ENCODE results near the gene SEMA5B.

SEMA5B gene

DNA sequence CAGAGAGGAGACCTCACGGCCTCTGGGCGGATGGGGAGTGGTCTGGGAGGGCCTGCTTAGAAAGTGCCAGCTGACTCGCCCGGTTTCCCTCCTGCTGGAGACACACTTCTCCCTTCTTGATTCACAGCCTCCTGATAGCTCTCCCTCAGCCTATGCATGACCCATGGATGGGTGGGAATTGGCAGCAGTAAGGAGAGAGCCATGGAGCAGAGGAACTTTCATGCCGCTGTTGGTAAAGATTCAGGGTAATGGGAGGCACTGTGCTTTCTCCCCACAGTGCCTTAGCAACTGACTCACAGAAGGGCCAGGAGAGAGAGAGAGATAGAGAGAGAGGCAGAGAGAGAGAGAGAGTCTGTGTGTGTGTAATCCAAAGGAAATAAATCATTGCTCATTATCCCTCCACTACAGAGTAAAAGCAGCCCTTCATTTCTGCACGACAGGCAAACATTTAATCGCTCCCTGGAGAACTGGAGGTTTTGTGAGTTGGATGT is 82.8 kb downstream of the SEMA5B start:
- DNase-seq (ENCODE audit: low read depth in 3 of 3) = no peak

DNA sequence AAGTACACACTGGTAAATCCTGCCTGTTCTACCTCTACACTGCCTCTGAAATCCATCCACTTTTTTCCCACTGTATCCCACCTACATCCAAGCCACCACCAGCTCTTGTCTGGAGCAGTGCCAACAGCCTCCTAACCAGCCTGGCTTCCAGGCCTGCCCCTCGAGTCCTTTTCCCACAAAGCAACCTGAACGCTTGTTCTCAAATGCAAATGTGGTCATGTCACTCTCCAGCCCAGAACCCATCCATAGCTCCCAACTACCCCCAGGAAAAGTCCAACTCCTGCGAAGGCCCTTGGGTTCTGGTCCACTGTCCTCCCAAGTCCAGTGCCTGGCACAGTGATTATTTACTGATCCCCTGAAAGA is 83.8 kb downstream of the SEMA5B start:
- no peak for DNase-seq (ENCODE audit: low read depth in 3 of 3)

DNA sequence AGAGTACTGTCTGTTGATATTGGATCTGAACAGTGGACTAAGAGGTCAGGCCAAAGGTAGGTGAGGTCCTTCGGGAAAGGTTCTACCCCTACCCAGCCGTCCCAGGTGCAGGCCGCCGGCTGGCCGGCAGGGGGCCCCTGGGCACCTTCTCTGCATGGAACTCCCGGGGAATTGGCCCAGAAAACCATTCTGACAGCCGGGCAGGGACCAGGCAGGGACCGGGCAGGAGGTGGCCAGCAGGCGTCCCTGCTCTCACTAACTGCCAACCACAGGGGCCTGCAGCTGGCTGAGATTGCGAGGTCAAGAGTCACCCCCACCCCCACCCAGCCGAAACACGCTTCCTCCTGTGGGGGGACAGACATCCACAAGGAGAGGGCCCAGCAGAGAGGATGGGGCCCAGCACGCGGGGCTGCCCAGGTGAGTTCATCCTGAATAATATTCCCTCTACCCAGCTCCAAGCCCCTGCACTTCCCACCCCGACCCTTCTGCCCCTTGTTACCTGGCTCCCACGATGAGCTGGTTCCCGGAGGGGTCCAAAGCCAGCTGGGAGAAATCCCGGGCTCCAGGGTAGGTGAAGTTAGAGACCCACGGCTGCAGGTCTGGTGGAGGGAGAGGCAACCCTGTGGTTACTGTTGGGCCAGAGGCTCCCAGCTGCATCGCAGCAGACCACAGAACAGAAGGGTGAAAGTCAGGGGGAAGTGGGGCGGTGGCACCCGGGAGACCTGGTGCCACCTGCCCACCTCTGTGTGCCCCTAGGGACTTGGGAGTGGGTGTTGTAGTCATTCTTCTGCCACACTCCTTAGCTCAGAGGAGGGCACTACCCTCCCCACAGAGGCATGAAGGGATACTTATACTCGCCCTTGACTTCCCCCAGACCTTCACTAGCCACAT is 84.4 kb downstream of the SEMA5B start:
- DNase-seq (ENCODE audit: low read depth in 3 of 3) = peak in 1 of 3 experiments; percentile 50

DNA sequence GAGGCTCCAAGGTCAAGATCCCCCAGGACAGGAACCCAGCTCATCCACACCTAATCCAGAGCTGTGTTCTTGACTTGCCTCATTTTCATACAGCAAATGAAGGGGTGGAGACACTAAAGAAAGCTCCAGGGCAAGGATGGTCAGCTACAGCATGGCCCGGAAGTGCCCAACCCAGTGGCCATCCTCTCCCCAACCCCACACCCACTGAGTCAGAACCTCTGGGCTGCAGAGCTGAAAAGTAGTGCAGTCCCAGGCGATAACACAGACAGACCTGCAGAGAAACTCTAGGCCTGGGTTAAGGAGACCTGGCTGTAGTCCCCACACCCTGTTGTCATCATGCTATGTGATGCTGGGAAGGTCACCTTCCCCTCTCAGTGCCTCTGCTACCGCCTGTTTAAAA is 85.3 kb downstream of the SEMA5B start:
- no peak for DNase-seq (ENCODE audit: low read depth in 3 of 3)

DNA sequence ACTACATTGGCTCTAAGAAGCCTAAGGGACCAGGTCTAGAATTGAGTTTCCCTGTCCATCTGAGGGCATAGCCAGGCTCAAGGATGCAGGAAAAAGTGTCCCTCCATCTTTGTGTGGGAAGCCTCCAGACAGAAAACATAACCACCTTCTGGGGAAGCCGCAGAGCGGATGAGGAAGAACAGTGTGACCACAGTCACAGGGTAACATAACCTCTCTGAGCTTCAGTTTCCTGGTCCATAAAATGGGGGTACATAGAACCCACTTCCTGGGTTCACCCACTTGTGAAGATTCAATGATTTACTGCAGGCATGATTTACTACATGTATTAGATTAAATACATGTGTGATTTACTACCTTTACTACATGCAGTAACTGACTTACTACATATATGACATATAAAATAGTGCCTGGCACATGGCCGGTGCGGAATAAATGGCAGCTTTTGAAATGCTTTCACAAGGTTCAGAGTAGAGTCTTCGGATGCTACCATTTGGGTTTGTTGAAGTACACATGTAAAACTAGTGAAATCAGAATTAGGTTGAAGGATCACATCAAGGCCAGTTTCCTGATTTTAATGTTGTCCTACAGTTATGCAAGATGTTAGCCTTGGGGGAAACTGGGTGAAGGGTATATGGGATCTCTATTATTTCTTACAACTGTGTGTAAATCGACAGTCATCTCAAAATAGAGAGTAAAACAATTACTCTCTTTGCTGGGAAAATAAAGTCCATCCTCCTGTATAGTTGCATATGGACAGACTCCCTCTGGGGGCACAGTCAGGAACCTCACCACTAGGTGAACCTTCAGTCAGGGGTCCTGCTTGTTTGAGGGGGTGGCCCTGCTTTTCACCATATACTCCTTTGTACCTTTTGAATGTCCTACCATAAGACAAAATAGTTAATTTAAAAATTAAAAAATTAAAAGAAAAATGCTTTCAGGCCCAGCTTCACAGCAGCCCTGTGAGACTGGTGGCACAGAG is 86.0 kb downstream of the SEMA5B start:
- no peak for DNase-seq (ENCODE audit: low read depth in 3 of 3)

DNA sequence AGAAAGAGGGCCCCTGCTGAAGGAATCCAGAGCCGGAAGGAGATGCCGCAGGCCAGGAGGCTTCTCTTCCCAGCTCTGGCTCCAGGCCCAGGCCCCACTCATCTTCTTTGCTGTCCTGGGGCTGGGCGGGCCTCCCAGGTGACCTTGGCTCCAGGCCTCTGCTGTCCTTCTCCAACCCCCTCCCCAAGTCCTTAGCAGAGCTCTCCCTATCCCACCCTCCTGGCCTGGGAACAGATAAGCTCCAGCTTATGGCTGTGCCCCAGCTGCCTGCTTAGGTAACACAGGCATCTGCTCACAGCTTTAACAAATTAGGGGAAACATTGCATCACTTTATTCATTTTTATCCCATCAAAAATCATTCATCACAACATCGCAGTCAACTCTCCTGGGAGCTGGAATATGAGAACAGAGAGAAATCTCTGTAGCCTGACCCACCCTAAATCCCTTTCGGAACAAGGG is 86.9 kb downstream of the SEMA5B start:
- no peak for DNase-seq (ENCODE audit: low read depth in 3 of 3)

DNA sequence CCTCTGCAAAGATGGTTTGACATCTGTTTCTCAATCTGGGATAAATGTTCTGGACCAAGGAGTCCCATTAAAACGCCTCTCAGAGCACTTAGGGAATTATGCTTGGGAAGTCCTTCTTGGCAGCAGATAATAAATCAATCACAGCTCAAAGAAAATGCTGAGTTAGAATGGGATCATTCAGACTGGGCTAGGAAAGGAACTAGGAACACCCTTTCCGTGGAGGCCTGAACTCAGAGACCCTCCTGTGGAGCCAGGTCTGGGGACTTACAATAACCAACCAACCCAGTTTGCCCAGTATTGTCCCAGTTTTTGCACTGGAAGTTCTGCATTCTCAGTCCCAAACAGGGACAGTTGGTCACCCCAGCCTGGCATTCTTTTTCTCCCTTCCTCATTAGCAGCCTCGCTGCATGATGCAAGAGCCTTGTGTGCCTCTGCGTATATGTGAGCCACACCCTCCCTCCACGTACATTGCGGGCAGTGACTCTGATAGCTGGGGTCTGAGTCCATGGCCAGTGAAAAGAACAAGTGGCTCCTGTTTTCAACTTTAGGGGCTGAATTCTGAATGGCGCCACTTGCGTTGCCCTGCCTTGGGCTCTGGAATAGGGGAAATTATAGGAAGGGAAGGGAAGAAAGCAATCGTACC is 88.7 kb downstream of the SEMA5B start:
- no peak for DNase-seq (ENCODE audit: low read depth in 3 of 3)

DNA sequence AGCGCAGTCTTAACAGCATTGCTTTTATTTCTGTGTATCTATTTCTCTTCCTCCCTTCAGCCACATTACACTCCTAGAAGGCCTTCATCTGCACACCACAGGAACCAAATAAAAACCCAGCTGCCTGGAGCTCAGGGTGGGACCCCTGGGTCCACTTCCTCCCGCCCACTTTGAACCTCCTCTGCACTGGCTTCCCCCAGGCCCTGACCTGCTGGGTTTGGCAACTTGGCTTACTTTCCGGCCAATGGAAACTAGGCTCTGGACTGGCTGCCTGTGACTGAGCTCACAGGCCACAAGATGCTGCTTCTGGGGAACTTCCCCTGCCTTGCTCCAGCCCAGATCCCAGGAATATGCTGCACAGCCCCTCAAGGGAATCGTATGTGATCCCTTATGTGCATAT is 89.8 kb downstream of the SEMA5B start:
- DNase-seq (ENCODE audit: low read depth in 3 of 3) = no peak

DNA sequence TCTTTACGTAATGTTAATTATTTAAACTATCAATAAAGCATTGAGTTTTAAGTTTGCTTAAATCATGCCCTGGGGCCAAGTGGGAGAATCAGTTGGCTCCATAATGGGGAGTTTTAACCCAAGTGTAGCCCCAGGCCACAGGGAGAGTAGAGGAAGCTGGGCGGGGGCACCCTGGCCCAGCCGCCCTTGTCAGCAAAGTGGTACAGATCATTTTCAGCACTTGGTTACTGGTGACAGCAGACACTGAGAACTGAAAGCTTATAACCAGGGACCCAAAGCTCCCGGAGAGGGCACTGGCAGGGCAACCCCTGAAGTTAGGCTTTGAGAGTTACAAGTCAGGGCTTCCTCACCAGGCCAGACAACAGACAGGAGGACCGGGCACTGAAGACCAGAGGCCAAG is 90.6 kb downstream of the SEMA5B start:
- no peak for DNase-seq (ENCODE audit: low read depth in 3 of 3)

DNA sequence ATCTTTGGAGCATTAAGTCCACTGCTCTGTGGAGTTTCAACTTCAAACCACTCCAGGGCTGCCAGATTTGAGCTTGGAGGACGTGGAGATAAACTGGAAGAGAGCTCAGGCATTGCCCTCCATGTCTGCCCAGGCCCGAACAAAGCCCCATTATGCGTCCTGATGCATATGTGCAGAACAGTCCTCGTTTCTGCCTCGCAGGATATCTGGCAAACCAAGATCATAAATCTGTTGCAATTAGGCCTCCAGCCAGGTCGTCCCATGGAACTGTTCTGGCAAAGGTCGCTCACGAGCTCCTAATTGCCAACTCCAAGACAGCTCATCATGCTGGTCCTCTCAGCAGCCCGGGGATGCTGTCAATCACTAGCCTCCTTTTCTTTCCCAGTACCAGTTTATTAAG is 91.2 kb downstream of the SEMA5B start:
- no peak for DNase-seq (ENCODE audit: low read depth in 3 of 3)

DNA sequence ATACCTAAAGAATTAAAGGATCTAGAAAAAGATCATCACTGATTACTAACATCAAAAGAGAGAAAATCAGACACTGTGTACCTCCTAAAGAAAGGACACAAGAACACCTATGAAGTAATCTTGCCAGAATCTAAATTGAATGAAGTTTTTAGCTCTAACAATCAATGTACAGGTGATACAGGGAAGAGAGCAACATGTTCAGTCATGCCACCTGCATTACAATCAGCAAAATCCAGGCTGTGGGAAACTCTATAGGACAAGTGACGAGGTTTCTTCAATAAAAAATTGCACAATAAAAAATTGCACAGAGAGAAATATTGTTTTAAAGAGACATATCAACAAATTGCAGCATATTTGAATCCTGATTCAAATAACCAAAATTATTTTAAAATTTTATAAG is 93.3 kb downstream of the SEMA5B start:
- DNase-seq (ENCODE audit: low read depth in 3 of 3) = no peak

DNA sequence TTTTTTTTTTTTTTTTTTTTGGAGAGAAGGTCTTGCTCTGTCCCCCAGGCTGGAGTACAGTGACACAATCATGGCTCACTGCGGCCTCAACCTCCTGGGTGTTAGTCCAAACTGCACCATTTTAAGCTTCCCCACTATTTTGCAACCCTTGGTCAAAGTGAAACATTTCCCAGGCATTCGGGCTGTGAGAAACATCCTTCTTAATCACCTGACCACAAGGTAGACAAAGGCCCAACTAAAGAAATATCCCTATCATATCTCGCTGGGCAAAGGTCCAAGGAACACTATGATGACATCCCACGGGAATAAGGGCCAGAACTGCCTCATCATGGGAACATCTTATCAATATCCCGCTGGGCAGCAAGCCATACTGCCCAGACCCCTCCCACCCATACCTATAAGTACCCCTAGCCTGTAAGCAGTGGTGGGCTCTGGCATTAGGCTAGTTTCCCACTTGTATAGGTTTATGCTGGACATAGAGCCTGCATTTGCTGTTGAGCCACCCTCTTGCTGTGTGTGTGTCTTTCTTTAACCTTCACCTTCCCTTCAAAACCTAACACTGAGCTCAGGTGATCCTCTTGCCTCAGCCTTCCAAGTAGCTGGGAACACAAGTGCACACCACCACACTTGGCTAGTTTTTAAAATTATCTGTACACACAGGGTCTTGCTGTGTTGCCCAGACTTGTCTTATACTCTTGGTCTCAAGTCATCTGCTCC is 95.2 kb downstream of the SEMA5B start:
- no peak for DNase-seq (ENCODE audit: low read depth in 3 of 3)

DNA sequence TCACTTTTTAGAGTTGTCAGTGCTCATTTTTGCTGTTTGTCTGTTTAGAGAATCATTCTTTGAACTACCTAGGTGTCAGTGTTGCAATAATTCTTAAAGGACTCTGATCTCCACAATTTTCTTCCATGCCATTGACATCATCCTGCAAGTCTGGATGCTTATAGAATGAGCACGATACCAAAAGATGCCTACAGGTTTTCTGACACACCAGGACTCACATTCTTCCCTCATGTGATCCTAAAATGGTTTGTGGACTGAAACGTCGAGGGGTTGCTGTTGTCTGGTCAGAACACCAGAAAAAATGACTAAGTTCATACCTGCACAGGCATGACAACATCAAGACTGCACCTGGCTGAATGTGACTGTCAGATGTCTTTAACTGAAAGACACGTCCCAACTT is 95.9 kb downstream of the SEMA5B start:
- DNase-seq (ENCODE audit: low read depth in 3 of 3) = no peak

DNA sequence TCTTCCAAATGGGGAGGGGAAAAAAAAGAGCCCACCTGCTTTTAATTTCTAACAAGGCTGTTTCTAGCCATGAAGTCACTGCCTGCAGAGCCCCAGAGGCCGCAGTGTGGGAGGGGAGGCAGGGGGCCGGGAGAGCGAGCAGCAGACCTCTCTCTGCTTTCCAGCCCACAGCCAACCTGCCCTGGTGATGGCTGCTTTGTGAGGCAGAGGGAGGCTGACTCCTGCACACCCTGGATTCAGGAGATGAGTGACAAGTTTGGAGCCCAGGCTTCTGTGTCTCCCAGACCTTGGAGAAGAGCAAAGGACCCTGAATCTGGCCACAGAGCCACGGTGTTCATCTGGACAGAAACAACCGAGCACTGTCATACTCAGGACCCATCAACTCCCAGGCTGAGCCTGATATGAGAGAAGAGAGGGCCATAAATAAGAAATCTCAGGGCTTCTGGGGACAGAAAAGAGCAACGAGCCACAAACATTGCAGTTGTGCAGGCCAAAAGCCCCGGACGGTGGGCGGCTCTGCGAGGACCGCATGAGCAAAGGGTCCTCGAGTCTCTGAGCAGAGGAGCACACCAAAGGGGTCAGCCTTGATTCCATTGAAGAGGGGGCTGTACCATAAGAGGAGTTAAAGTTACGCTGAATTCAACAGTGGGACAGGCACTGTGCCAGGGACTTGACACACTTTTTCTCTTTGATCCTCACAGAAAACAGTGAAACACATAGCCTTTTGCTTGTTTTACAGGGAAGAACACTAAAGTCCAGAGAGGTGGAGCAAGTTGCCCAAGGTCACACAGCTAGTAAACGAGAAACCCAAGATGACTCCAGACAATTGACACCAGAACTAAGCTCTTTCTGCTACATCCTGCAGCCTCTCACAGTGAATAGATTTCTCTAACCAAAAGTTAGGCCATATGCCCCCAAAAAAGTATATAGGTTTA is 97.2 kb downstream of the SEMA5B start:
- no peak for DNase-seq (ENCODE audit: low read depth in 3 of 3)

DNA sequence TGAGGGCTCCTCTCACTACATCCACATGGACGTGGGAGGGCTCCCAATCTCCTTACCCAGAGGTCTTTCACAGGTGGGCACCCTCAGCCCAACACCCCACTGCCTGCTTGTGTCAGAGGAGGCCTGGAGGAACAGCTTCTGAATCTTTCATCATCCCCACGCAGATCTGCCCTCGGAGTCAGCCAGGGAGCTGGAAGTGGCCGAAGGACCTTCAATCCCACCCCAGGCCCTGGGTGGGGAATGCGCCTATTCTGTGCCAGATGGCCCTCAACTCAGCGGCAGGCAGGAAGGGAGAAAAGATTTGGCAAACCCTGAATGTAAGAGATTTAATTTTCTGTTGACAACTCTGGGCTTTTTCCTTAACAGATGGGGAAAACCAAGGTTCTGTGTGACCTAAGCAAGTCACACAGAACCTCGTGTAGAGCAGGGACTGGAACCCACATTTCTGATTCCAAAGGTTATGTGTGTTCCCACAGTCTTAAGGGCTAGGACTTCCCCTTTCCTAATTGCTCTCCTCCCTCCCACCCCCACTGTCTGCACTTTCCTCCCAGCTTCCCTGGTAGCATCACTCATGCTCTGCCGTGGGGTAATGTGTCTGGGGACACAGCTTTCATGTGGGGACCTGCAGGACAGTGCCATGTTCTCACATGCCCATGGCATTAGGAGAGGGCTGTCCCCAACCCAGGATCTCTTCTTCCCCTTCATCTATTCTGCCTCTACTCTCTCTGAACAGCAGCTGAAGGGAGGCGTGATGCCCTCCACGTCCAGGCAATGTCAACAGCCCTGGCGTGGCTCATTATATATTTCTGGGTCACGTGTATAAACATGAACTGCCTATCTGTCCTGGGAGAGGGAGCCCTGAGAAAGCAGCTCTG is 98.1 kb downstream of the SEMA5B start:
- DNase-seq (ENCODE audit: low read depth in 3 of 3) = no peak

DNA sequence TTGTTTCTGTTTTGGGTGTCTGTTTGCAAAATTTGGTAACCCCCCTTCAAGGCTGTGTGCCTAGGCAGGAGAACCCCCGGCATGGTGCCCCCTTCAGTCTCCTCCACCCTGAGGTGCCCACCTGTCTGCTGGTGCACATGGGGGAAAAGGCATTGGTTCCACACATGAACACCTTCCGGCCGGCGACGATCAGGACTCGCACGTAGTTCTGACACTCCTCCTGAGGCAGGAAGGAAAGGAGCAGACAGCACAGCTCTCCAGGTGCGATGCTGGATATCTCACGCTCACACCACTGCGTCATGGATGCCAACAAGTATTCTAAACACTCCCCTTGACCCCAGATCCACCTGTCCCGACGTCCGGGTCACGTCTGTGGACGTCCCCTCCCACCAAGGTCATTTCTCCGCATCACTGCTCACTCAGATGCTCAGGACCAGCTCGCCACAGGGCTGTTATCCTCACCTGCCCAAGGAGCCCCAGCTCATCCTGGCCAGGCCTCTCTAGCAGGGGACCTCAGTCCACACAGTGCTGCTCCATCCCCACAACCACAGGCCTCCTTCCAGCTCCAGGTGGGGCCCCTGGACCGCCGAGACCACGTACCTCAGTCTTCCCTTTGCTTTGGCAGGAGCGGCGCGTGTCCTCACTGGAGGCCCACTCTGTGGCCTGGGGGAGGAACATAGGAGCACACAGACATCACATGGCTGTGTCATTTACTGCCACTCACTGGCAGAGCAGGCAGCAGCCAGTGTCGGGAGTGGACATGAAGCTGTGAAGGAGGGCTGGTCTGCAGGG is 99.0 kb downstream of the SEMA5B start:
- no peak for DNase-seq (ENCODE audit: low read depth in 3 of 3)

DNA sequence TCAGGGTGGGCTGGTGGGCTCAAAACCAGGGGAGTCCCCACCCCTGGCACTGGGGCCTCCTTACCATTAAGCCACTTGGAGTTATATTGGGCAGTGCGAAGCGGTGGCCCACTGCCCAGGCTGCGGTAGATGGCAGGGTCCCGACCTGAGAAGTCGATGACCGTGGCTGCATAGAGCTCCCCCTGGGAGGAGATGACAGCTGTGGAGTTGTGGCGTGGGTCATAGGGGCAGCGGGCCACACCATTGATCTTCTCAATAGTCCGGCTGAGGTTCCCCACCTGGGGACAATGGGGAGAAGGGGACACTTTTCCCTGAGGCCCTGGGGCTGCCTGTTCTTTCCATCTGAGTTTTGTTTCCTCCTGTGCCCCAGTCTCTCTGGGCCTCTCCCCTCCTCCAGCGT is 99.8 kb downstream of the SEMA5B start:
- no peak for DNase-seq (ENCODE audit: low read depth in 3 of 3)

DNA sequence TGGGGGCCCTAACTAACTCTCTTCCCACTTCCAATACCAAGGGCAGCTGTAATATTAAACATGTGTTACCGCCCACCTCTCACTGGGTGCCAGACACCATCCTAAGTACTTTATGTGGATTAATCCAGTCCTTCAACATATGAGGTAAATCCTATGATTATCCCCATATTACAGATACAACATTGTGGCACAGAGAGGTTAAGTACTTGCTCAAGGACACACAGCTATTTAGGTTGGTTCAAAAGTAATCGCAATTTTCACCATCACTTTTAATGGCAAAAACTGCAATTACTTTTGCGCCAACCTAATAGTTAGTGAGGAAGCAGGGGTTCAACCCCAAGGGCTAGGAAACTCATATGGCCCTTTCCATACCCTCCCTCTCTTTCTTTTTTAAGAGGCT is 100.8 kb downstream of the SEMA5B start:
- DNase-seq (ENCODE audit: low read depth in 3 of 3) = no peak

Data from stimulated activated CD4-positive, alpha-beta T cell treated with anti-CD3 and anti-CD28 coated beads, TNF-alpha, amount 100 ng/mL, for 24 hours (primary cell).